ENCODE measurements around the gene MXRA7. TPM values are rescaled to one million over a fixed set of nuclear protein-coding genes. Genes with fewer than 3 reads are reported as not detected.
"Not testable (repeated sequence)": the region's sequence is repeated elsewhere in the genome, so short reads cannot be mapped to it uniquely, and the experiment has no call there.

MXRA7 gene
- total RNA-seq, 4 donors from 2014 or later = 31.0 to 633 (median 52.5) TPM

- Histone ChIP-seq H3K27ac (peak overlapping the region in 2 of 4 donors; percentile 2 to 20), H3K36me3 (peaks cover 0 to 37% (median 9%) of the 10 kb centered on the region in 4 donors), H3K4me1 (peaks cover 40 to 81% (median 49%) of the 10 kb centered on the region in 4 donors)
- 86 to 92% methylated on average over 8 to 13 of the region's 13 CpGs for WGBS, 2 donors (ENCODE audit: low coverage in 1 of 2)
- in situ Hi-C loops (cut with MboI; ENCODE audit: low pct_ligation_motif_present in 1 of 4, low pct_unique_long_range_greater_than_20kb in 1 of 4, low sequenced_read_pairs in 3 of 4); H3K4me3 ChIP-seq; DNase-seq; H3K9me3 ChIP-seq; H3K27me3 ChIP-seq; intact Hi-C loops (cut with DNase I; ENCODE audit: low total_unique reads): not testable (repeated sequence)
Measured at GRCh38 chr17:76731800-76732733, 21.3 kb upstream of the MXRA7 start.

- intact Hi-C loops (cut with DNase I; ENCODE audit: low total_unique reads) = loop anchor here (5.0 to 10.0 kb wide), 2 partner anchors 851 to 943 kb away; partner anchors contain the start of genes TRIM47 and UNK
- TF ChIP-seq POLR2A (IDR thresholded peaks at IDR 0.05) (no peak), EP300 (IDR thresholded peaks at IDR 0.05; ENCODE audit: low read depth) (no peak), POLR2AphosphoS5 (IDR thresholded peaks at IDR 0.05) (no peak), CTCF (IDR thresholded peaks at IDR 0.05) (no peak)
Measured at GRCh38 chr17:76727745-76728456, 17.1 kb upstream of the MXRA7 start.

GRCh38 chr17:76726776-76727718 lies 16.3 kb upstream of the MXRA7 start, which contains the start of gene METTL23:
METTL23 (plus strand) TSS chr17:76726839; CDS start chr17:76729711, 2,872 bp downstream.
- in situ Hi-C loops (cut with MboI; ENCODE audit: low pct_ligation_motif_present in 1 of 4, low pct_unique_long_range_greater_than_20kb in 1 of 4, low sequenced_read_pairs in 3 of 4) (no loop called here), intact Hi-C loops (cut with DNase I; ENCODE audit: low total_unique reads) (loop anchor here (5.0 to 10.0 kb wide), 2 partner anchors 850 to 942 kb away; partner anchors contain the start of genes TRIM47 and UNK)
- Histone ChIP-seq H3K27me3 (no peaks in the 10 kb centered on the region), H3K27ac (peak within 1 kb of the TSS; percentile 100), H3K4me3 (peak within 1 kb of the TSS; percentile 89 to 99 (median 98)), H3K36me3 (peaks cover 0 to 22% (median 6%) of the 10 kb centered on the region in 4 donors), H3K9me3 (no peaks in the 10 kb centered on the region), H3K4me1 (peaks cover 28 to 71% (median 36%) of the 10 kb centered on the region in 4 donors)
- TF ChIP-seq POLR2AphosphoS5 (IDR thresholded peaks at IDR 0.05) = peak in 2 of 3 donors; percentile 85 to 90
- no peak for TF ChIP-seq EP300 (IDR thresholded peaks at IDR 0.05; ENCODE audit: low read depth)
- peak; percentile 66 to 92 (median 70) for TF ChIP-seq CTCF (IDR thresholded peaks at IDR 0.05)
- TF ChIP-seq POLR2A (IDR thresholded peaks at IDR 0.05) = no peak
- WGBS, 2 donors (ENCODE audit: low coverage in 1 of 2) = 1 to 50% methylated on average over 1 to 48 of the region's 71 CpGs
- peak; percentile 90 for DNase-seq

More at GRCh38 chr17:76727745-76728456, 17.1 kb upstream of the MXRA7 start:
- peaks cover 0 to 27% (median 4%) of the 10 kb centered on the region in 4 donors for H3K36me3 ChIP-seq
- DNase-seq = peak; percentile 28
- H3K4me3 ChIP-seq = peak overlapping the region in 3 of 4 donors; percentile 97 to 99 (median 98)
- no peaks in the 10 kb centered on the region for H3K9me3 ChIP-seq
- peaks cover 34 to 76% (median 40%) of the 10 kb centered on the region in 4 donors for H3K4me1 ChIP-seq
- WGBS, 2 donors (ENCODE audit: low coverage in 1 of 2) = 35 to 40% methylated on average over 12 to 18 of the region's 18 CpGs
- H3K27ac ChIP-seq = peak overlapping the region; percentile 100
- H3K27me3 ChIP-seq = no peaks in the 10 kb centered on the region
- in situ Hi-C loops (cut with MboI; ENCODE audit: low pct_ligation_motif_present in 1 of 4, low pct_unique_long_range_greater_than_20kb in 1 of 4, low sequenced_read_pairs in 3 of 4) = no loop called here

- Histone ChIP-seq H3K27me3 (no peaks in the 10 kb centered on the region), H3K27ac (peak within 1 kb of the TSS; percentile 100), H3K36me3 (peaks cover 0 to 25% (median 10%) of the 10 kb centered on the region in 4 donors), H3K9me3 (no peaks in the 10 kb centered on the region), H3K4me3 (peak within 1 kb of the TSS; percentile 89 to 99 (median 98)), H3K4me1 (peaks cover 21 to 65% (median 36%) of the 10 kb centered on the region in 4 donors)
- TF ChIP-seq POLR2AphosphoS5 (IDR thresholded peaks at IDR 0.05) = peak; percentile 97
- peak; percentile 98 for TF ChIP-seq POLR2A (IDR thresholded peaks at IDR 0.05)
- no peak for TF ChIP-seq CTCF (IDR thresholded peaks at IDR 0.05)
- no peak for TF ChIP-seq EP300 (IDR thresholded peaks at IDR 0.05; ENCODE audit: low read depth)
- 0% methylated on average over 49 of the region's 60 CpGs; no CpG with 5 or more reads in 1 of the 2 donors for WGBS, 2 donors (ENCODE audit: low coverage in 1 of 2)
- DNase-seq = peak; percentile 98
- intact Hi-C loops (cut with DNase I; ENCODE audit: low total_unique reads) = loop anchor here (5.0 to 10.0 kb wide), 2 partner anchors 849 to 942 kb away; partner anchors contain the start of genes TRIM47 and UNK
- in situ Hi-C loops (cut with MboI; ENCODE audit: low pct_ligation_motif_present in 1 of 4, low pct_unique_long_range_greater_than_20kb in 1 of 4, low sequenced_read_pairs in 3 of 4) = no loop called here
Measured at GRCh38 chr17:76726231-76726775, 15.5 kb upstream of the MXRA7 start, which contains the start of gene JMJD6. JMJD6 (minus strand) TSS chr17:76726606; CDS start chr17:76726475, 131 bp downstream.

Data from transverse colon (tissue), 4 donors.